ENCODE results near the gene CMTM8.

CMTM8 gene

DNA sequence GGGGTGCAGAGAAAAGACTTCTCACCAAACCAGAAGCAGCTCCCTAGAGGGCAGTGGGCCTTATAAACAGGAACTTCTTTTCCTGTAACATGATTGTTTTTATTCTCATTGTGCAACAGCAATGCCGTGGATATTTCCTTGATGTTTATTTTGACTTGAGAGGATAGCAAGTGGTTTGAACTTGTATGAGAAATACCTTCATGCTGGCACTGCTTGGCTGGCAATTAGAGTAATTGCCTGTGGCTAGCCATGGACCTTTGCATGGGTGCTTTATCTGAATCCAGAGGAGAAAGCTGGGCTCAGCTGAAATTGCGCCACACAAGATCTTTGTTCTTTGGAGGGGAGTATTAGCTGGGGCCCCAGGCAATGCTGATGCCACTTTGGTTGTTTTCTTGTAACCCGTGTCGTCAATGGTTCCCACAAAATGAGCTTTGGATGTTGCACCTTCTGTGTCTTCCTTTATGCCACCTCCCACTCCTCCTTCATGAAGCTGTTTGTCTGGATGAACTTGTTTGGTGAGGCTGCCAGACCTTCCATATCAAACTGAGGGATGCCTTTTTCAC lies 37.9 kb downstream of the CMTM8 start:
- no peak for DNase-seq (ENCODE audit: low read depth in 4 of 4, low spot score in 1 of 4)

DNA sequence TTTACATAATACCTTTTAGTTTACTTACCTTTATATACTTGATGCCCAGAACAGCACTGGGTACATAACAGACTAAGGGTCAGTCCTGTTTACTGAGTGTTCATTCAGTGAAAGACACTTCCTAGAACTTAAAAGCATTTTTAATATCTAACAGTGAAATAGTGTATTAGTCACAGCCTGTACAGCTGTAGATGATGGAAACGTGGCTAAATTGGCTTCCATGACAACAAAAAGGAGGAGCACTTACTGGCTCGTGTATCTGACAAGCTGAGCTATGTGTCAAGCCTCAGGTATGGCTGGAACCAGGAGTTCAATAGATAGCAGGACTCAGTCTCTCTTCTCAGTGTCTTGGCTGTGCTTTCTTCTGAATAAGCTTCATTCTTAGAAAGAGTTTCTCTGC lies 40.2 kb downstream of the CMTM8 start:
- DNase-seq (ENCODE audit: low read depth in 4 of 4, low spot score in 1 of 4): no peak

DNA sequence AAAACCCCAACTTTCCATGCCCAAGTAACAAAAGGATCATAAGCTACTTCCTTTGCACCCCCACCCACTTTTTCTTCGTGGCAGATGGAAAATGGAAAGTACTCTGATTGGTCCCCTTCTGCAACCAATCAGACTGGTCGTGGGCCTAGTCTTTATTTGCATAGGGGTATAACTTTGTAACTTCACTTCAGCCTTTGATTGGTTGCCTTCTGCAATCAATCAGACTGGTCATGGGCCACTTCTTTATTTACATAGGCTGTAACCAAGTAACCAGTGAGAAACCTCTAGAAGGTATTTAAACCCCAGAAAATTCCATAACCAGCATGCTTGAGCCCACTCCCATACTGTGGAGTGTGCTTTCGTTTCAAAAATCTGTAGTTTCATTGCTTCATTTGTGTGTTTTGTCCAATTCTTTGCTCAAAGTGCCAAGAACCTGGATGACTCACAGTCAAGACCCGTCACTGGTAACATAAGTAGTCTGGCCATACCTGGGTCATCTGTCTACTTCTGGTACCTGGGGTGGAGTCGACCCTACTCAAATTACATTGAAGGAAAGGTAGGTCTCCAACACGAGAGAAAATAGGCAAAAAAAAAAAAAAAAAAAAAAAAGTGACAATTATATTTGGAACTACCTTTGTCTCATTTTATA lies 41.9 kb downstream of the CMTM8 start:
- DNase-seq (ENCODE audit: low read depth in 4 of 4, low spot score in 1 of 4): no peak

DNA sequence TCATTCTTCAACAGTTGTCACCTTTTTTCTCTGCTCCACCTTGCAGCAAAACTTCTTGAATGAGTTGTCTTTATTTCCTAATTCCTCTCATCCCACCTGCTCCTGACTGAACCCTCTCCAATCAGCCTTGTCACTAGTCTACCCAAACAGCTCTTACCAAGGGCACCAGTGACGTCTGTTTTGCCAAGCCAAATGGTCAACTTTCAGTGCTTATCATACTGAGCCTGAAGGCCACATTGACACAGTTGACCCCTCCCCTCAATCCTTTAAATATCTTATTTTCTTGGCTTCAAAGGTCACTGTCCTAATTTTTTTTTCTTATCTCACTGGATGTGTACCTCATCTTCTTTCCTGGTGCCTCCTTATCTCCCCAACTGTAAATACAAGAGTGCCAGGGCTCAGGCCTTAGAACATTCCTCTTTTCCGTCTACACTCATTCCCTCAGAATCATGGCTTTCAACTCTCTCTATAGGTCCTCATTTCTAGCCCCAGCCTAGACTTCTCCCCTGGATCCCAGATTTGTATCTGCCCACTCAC lies 43.2 kb downstream of the CMTM8 start:
- DNase-seq (ENCODE audit: low read depth in 4 of 4, low spot score in 1 of 4): no peak

DNA sequence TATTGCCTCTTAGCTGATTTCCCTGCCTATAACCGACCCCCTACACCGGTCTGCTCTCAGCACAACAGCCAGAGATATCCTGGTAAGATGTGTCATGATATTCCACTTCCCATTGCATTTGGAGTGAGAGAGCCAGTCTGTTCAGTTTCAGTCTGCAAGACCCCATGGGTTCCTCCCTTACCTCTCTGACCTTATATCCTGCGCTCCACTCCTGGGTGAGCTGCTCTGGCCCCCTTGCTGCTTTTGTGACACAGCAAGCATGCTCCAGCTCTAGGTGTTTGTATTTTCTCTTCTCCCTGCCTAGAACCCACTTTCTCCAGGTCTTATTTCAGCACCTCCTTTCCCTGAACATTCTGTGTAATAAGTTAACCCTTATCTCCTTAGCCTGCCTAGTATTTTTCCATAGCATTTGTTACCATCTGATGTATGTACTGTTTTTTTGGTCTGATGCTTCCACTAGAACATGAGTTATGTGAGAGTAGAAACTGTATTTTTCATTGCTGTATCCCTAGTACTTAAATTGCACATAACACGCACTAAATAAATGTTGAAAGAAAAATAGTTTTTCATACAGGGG lies 44.2 kb downstream of the CMTM8 start:
- no peak for DNase-seq (ENCODE audit: low read depth in 4 of 4, low spot score in 1 of 4)

DNA sequence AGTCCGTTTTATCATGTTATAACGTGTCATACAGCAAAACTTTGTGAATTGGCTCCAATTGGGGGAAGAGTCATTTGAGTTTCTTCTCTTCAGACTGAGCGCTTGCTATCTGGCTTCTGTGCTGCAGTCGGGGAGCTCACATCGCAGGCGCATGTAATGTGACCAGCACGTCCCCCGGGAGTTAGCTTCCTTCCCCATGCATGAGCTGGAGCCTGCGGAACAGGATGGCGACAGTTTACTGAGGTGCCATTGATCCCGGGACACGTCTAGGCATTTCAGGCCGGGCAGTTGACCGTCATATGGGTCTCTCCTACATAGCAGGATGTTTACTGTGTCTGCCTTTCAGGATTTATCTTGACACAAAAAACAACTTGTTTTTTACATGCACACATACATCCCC lies 44.8 kb downstream of the CMTM8 start:
- DNase-seq (ENCODE audit: low read depth in 4 of 4, low spot score in 1 of 4): no peak

DNA sequence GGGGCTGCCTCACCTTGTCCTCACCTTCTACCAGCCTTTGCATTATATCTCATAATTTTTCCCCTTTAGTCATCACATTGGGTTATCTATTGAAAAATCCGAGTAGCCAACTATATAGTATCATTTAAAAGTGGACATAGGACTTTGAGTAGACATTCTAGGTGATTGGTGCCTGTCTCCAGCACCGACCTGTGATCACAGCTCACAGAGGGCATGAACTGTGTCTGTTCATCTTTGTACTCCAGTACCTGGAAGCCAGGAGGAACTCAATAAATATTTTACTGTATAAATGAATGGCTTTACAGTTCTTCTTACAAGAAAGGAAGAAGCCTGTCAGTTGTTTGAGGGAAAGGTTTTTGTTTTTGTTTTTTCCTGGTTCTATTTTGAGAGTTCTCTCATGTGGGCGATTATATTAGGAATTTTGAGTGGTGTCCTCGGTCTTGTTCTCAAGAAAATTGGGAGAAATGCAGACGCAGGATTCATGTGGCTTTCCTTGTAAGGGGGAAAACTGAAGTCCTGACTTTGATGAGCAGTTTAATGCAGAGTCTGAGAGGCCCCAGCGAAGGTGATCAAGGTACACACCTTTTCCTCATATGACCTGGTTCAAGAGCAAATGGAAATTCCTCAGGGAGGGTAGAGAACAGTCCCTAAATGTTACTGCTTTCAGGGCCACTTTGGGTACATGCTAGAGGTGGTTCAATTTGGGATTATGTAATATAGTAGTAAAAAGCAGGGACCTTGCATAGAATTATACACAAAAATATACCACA lies 46.1 kb downstream of the CMTM8 start:
- no peak for DNase-seq (ENCODE audit: low read depth in 4 of 4, low spot score in 1 of 4)

DNA sequence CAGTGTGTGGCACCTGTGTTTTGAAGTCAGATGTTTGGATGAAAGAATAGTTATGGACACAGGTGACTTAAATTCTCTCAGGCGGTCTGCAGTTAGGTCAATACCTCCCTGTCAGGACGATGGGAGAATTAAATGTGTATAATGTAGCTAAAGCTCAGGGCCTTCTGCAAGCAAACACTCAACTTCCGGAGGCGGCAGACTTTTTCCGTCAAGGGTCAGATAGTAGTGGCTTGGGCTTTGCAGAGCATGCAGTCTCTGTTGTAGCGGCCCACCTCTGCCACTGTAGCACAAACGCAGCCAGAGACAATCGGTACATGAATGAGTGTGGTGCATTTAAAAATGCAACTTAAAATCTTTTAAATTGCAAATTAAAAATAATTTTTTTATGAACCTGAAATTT lies 47.4 kb downstream of the CMTM8 start:
- DNase-seq (ENCODE audit: low read depth in 4 of 4, low spot score in 1 of 4): no peak

DNA sequence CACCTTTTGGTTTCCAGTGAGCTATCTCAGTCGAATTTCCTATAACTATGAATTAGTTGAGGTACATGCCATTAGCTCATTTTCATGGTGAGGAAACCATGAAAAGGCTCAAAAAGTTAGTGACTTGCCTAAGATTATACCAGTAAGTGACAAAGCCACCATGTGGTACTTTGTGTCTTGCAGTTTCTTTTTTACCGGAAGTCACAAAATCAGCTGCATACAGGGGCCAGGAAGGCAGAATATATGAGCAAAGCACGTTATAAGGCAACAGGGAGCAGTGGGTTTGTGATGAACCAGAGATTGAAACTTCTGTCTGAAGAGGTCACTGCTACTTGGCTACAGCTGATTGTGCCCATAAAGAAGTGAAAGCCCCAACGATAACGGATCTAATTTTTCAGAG lies 50.3 kb downstream of the CMTM8 start:
- no peak for DNase-seq (ENCODE audit: low read depth in 4 of 4, low spot score in 1 of 4)

DNA sequence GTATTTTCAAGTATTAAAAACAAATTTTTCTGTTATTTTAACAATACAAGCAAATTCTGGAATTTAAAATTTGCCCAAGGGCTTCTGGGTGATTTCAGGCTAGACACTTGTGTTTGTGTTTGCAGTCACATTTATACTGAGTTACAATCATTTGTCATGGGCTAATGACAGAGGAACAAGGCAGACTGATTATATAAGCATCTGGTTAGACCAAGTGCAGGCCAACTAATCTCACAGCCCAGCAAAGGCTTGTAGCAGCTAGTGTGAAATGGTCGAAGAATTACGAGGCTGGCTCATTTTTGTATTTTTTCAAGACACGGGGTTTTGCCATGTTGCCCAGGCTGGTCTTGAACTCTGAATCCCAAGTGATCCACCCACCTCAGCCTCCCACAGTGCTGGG lies 52.1 kb downstream of the CMTM8 start:
- no peak for DNase-seq (ENCODE audit: low read depth in 4 of 4, low spot score in 1 of 4)

DNA sequence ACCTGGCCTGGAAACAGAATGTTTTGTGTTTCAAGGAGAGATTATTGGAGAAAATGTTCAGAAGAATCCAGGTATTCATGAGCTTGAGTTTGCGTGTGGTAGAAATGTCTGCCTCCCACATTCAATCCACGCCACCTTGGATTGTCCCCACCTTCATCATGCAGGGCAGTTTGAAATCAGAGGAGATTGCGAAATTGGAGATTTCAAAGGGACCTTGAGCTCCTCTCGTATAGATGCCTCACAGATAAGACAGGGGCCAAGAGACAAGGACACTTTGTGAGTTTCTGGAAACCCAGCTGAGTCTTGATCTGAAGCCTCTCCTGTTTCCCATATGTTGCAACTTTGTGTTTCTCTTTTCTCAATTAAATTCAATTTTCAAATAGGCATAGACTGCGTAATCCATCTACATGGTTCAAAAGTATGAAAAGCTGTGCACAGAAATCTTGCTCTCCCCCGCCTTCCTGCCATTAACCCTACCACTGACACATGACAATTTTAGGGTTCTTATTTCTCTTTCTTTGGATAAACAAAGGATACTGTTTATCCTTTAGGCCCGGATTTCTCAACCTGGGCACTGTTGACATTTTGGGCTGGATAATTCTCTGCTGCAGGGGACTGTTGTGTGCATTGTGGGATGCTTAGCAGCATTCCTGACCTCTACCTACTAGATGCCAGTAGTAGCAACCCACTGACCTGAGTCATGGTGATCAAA lies 53.8 kb downstream of the CMTM8 start:
- DNase-seq (ENCODE audit: low read depth in 4 of 4, low spot score in 1 of 4): no peak

DNA sequence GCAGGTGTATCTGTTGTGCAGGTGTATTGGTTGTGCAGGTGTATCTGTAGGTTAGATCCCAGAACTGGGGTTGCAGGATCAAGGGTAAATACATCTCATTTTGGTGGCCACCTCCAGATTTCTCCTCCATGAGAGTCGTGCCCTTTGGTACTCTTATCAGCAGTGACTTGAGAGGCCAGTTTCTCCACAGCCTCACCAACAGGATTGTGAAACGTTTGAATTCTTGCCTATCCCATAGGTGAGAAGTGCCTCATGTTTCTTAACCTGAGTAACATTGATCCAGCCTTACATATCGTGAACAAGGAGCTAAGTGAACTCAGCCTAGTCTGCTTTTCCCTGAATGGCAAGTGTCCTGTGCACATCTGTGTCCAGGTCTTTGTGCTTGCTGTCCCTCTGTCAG lies 55.4 kb downstream of the CMTM8 start:
- no peak for DNase-seq (ENCODE audit: low read depth in 4 of 4, low spot score in 1 of 4)

DNA sequence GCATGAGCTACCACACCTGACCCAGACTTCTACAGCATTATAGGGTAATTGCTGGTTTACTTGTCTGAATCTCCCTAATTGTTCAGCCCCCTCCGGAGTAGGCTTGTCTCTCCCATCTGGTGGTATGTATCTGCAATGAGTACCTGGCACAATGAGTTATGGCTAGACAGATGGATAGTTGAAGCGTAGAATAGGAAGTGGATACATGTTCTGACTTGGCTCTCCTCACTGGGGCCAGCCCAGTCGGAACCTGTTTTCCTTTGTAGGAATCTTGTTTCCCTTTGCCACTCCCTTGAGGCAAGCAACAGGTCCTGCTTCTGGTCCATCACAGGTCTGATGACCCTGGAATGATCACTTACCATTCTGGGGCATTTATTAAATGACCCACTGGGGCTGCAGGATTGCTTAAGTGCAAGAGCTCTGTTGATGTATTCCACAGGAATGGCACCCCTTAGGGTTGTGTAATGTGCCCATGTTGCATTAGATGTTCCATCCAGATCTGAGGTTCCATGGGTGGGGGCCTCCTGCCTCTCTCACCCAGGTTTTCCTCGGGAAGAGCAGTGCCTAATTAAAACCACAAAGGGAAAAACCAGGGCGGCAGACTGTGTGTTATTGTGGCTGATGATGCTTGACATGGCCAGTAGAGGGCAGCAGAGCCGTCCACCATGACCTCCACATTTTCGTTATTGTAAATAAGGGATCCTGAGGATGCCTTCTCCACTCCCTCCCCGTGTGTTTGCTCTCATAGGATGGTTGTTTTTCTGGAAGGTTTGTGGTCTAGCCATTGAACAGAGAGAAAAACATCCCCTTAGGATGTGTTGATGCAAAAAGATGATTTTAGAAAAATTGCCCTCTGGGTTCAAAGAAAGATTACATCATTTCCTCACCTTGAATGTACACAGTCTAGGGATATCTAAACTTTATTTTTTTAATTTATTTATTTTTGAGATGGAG lies 58.0 kb downstream of the CMTM8 start:
- DNase-seq (ENCODE audit: low read depth in 4 of 4, low spot score in 1 of 4): peak; percentile 27 to 45 (median 40)

DNA sequence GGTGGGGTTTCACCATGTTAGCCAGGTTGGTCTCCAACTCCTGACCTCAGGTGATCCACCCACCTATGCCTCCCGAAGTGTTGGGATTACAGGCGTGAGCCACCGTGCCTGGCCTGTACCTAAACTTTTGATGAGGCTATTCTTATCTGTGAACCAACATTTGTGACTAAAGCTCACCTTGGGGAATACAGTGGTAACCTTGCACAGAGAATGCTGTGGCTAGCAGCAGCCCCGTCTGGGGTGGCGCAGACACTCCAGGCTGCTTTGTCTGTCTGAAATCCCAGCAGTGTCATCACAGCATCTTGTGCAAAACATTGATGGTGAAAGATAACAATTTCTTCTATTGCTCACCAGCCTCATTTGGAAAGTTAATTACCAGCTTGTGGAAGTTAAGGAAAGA lies 58.9 kb downstream of the CMTM8 start:
- no peak for DNase-seq (ENCODE audit: low read depth in 4 of 4, low spot score in 1 of 4)

DNA sequence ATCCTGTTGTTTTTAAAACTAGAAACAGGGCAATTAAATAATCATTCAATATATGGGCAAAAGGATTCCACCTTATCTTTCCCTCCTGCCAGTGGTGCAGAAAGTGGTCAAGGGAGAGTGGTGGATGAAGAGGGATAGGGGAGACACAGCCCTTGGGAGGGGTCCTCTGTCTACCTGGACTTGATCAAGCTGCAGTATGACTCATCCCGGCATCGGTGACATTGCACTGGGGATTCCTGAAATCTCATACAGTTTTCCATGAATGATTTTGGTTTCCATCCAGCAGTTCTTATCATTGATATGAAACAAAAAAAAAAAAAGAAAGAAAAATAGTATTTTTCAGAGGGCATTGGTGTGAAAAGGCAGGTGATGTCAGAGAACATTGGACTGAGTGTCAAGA lies 62.9 kb downstream of the CMTM8 start:
- no peak for DNase-seq (ENCODE audit: low read depth in 4 of 4, low spot score in 1 of 4)

DNA sequence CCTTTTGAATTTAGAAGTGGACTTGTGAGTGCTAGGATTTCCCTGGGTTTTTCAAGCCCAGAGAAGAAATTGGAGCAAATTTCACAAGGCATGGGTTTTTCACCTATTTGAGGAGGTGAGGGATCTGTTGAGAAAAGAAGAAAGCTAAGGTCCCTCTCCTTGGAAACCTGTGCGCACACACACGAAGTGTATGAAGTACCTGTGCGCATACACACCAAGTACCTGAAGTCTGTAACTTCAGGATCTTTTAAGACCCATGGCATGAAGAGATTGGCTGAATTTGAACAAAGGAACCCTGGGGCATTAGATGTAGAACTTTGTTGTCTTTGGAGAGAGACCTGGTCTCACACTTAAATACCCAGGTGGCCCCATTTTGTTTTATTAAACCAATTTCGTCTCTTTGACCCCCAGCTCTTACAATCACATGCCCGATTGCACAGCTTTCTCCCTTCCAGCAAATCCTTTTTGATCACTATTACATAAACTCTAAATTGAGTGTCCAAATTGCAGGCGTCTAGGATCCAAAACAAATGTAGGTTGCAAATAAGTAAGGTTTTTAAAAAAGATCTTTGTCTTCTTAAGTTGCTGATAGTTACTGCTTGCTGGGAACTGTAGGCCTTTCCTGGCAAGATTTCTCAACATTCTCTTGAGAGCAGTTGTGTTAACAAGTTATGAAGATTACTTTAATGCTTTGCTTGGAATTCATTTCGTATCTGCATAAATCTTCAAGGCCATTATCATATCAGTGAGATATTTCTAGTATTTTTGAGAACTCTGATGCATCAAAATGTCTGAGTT lies 64.3 kb downstream of the CMTM8 start:
- no peak for DNase-seq (ENCODE audit: low read depth in 4 of 4, low spot score in 1 of 4)

DNA sequence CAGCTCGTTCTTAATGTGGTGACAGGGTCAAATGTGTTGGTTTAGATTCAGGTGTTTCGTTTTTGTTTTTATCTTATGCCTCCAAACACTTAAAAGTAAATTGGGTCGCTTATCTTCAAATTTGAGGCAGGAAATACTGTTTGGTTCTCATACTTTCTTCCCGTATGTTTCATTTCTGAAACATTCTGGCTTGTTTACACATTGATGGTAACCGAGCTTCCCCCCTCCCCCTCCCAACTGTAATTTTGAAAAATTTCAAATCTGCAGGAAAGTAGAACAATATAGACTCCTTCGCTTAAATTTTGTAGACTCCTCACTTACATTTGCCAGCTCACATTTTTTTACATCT lies 64.9 kb downstream of the CMTM8 start:
- no peak for DNase-seq (ENCODE audit: low read depth in 4 of 4, low spot score in 1 of 4)

DNA sequence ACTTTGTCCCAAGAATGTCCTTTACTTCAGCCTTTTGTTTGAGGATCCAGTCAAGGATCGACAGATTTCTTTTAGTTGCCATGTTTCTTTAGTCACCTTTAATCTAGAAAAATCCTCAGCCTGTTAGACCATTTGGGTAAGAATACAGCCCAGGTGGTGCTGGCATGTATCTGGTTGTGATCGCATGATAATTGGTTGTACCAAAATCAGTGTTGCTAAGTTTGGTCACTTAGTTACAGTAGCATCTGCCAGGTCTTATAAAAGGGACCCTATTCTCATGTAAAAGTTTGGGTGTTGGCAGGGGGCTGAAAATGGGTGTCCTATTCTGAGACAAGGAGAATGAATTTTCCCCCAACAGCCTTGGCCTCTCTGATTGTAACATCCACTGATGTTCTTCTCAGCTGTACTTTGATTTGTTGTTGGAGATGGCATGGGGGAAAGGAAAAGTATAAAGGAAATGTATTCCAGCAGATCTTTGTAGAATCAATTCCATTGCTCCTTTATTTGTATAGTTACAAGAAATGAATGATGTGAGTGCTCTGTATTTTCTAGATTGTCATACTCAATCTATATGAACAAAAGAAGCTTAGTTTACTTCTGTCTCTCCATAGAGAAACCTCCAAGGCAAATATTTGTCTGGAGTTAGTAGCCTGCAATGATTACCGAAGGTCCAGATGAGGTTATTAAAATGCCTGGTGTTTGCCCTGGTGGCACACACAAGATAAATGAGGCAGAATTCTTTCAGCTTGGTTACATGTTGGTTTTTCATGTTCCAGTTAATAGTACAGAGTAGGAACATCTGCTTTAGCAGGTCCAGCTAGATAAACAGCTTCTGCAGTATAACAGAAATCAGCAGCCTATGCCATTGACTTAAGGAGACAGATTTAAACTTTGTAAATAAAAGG lies 65.7 kb downstream of the CMTM8 start:
- DNase-seq (ENCODE audit: low read depth in 4 of 4, low spot score in 1 of 4): no peak
